Uterus (tissue), 4 donors: ENCODE results near the gene SLC12A5. TPM values are rescaled to one million over a fixed set of nuclear protein-coding genes. Genes with fewer than 3 reads are reported as not detected.

Experiments used
- DNase-seq, 2 donors: peaks; one replicate each; pipeline ENCODE4 v3.0.0-alpha.2; 2019 to 2020
- H3K27ac ChIP-seq, 2 donors: fragments of 200-600 bp; sonication (generic); 1 replicate in 1 of 2; 2 replicates in 1 of 2; pipeline ENCODE4 v1.5.1; 2016 to 2018
- H3K27me3 ChIP-seq, 2 donors: fragments of 200-600 bp; sonication (generic); one replicate each; pipeline ENCODE4 v1.5.1; 2018 to 2019; ENCODE audit warnings: control low read depth in 1 of 2
- H3K36me3 ChIP-seq, 2 donors: fragments of 200-600 bp; sonication (generic); one replicate each; pipeline ENCODE4 v1.5.1; 2019; ENCODE audit warnings: control low read depth in 1 of 2
- H3K4me1 ChIP-seq, 2 donors: fragments of 200-600 bp; sonication (generic); one replicate each; pipeline ENCODE4 v1.5.1; 2018 to 2019; ENCODE audit warnings: control low read depth in 1 of 2
- H3K4me3 ChIP-seq, 2 donors: fragments of 200-600 bp; sonication (generic); 1 replicate in 1 of 2; 2 replicates in 1 of 2; pipeline ENCODE4 v1.5.1; 2018 to 2019; ENCODE audit warnings: mild to moderate bottlenecking in 1 of 2
- H3K9me3 ChIP-seq, 2 donors: fragments of 200-600 bp; sonication (generic); one replicate each; pipeline ENCODE4 v1.5.1; 2019; ENCODE audit warnings: control low read depth in 1 of 2
- CTCF ChIP-seq, 4 experiments: fragments of 200-600 bp in 2 of 4; fragments of 450-650 bp in 2 of 4; sonication (generic) in 2 of 4; IDR thresholded peaks; one replicate each; pipeline ENCODE4 v1.5.1; 2016 to 2019; ENCODE audit warnings: antibody characterized with exemption in 4 of 4, mild to moderate bottlenecking in 2 of 4, moderate library complexity in 1 of 4
- POLR2A ChIP-seq, 2 donors: fragments of 450-650 bp; IDR thresholded peaks; one replicate each; pipeline ENCODE4 v1.6.1; 2016; ENCODE audit warnings: antibody characterized with exemption in 2 of 2, mild to moderate bottlenecking in 1 of 2, moderate library complexity in 1 of 2
- intact Hi-C: fragments of 100-400 bp; cut with DNase I; formaldehyde crosslinking; loops from one replicate; pipeline ENCODE4 v1.15.1; 2023; ENCODE audit warnings: low total_unique reads
- total RNA-seq, 4 donors: library from RNA; depleted of rRNA in 3 of 4; stranded (reverse); fragments of >200 nt in 3 of 4; gene quantifications; one replicate each; pipeline versions ENCODE4 v1.1.0 to v1.2.4, GENCODE V29; 2014 to 2023
- donor health status: DM: yes; HTN: yes; CAD: no.

Gene SLC12A5
- total RNA-seq, 4 donors from 2014 or later = 0.35 TPM; not detected in 3

GRCh38 chr20:46081074-46081473, 52.1 kb downstream of the SLC12A5 start:
- intact Hi-C loops = no loop called here
- no peaks in the 10 kb centered on the region for H3K27me3 ChIP-seq
- H3K36me3 ChIP-seq = no peaks in the 10 kb centered on the region

GRCh38 chr20:46083101-46083500, 54.1 kb downstream of the SLC12A5 start:
- no peak overlapping the region for H3K27ac ChIP-seq
- H3K27me3 ChIP-seq = no peaks in the 10 kb centered on the region
- H3K36me3 ChIP-seq = no peaks in the 10 kb centered on the region
- H3K4me3 ChIP-seq = no peak overlapping the region
- no peaks in the 10 kb centered on the region for H3K9me3 ChIP-seq
- intact Hi-C loops = no loop called here
- H3K4me1 ChIP-seq = peaks cover 0 to 16% of the 10 kb centered on the region in 2 donors
- TF ChIP-seq POLR2A (IDR thresholded peaks at IDR 0.05) (no peak), CTCF (IDR thresholded peaks at IDR 0.05) (no peak)
- DNase-seq = no peak

More at GRCh38 chr20:46081074-46081473, 52.1 kb downstream of the SLC12A5 start:
- Histone ChIP-seq H3K27ac (no peak overlapping the region), H3K4me3 (no peak overlapping the region), H3K9me3 (no peaks in the 10 kb centered on the region), H3K4me1 (peaks cover 0 to 16% of the 10 kb centered on the region in 2 donors)
- no peak for TF ChIP-seq CTCF (IDR thresholded peaks at IDR 0.05)
- no peak for TF ChIP-seq POLR2A (IDR thresholded peaks at IDR 0.05)
- no peak for DNase-seq

- no peak overlapping the region for H3K27ac ChIP-seq
- H3K4me1 ChIP-seq = peaks cover 0 to 16% of the 10 kb centered on the region in 2 donors
- H3K36me3 ChIP-seq = no peaks in the 10 kb centered on the region
- intact Hi-C loops = no loop called here
- no peaks in the 10 kb centered on the region for H3K27me3 ChIP-seq
- no peak for TF ChIP-seq CTCF (IDR thresholded peaks at IDR 0.05)
- TF ChIP-seq POLR2A (IDR thresholded peaks at IDR 0.05) = no peak
- no peak overlapping the region for H3K4me3 ChIP-seq
- no peak for DNase-seq
- H3K9me3 ChIP-seq = no peaks in the 10 kb centered on the region
Observed at GRCh38 chr20:46083531-46084061, 54.6 kb downstream of the SLC12A5 start.

GRCh38 chr20:46084805-46085178, 55.8 kb downstream of the SLC12A5 start:
- no peaks in the 10 kb centered on the region for H3K9me3 ChIP-seq
- TF ChIP-seq CTCF (IDR thresholded peaks at IDR 0.05) (no peak), POLR2A (IDR thresholded peaks at IDR 0.05) (no peak)
- DNase-seq = no peak
- no peaks in the 10 kb centered on the region for H3K27me3 ChIP-seq
- no peak overlapping the region for H3K4me3 ChIP-seq
- peak overlapping the region; percentile 33 to 52 for H3K27ac ChIP-seq
- intact Hi-C loops = no loop called here
- H3K36me3 ChIP-seq = no peaks in the 10 kb centered on the region
- H3K4me1 ChIP-seq = peaks cover 0 to 16% of the 10 kb centered on the region in 2 donors

- no peak for TF ChIP-seq CTCF (IDR thresholded peaks at IDR 0.05)
- TF ChIP-seq POLR2A (IDR thresholded peaks at IDR 0.05) = no peak
- H3K27ac ChIP-seq = peak overlapping the region; percentile 33 to 52
- no peaks in the 10 kb centered on the region for H3K27me3 ChIP-seq
- intact Hi-C loops = no loop called here
- H3K36me3 ChIP-seq = no peaks in the 10 kb centered on the region
- H3K9me3 ChIP-seq = no peaks in the 10 kb centered on the region
- no peak overlapping the region for H3K4me3 ChIP-seq
- peaks cover 0 to 16% of the 10 kb centered on the region in 2 donors for H3K4me1 ChIP-seq
- DNase-seq = no peak
Observed at GRCh38 chr20:46085179-46085851, 56.3 kb downstream of the SLC12A5 start.
